Measurements from ENCODE around the gene TPRX1.
A peak's percentile ranks its signal among the peaks of the same experiment; 100 is the strongest.
"Not testable (repeated sequence)": the region's sequence is repeated elsewhere in the genome, so short reads cannot be mapped to it uniquely, and the experiment has no call there.

Gene TPRX1

GRCh38 chr19:47776568-47776967, 27.8 kb downstream of the TPRX1 start:
- no peak overlapping the region for H3K4me3 ChIP-seq (ENCODE audit: low read depth, low read length)
- TF ChIP-seq MYC (IDR thresholded peaks at IDR 0.05; ENCODE audit: low read depth, low read length): no peak
- no peak for TF ChIP-seq CTCF (IDR thresholded peaks at IDR 0.05; ENCODE audit: low read depth, low read length)
- no peak for TF ChIP-seq POLR2A (IDR thresholded peaks at IDR 0.05; ENCODE audit: extremely low read depth, insufficient read length)
- TF ChIP-seq, protein P1, sequence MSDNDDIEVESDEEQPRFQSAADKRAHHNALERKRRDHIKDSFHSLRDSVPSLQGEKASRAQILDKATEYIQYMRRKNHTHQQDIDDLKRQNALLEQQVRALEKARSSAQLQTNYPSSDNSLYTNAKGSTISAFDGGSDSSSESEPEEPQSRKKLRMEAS (IDR thresholded peaks at IDR 0.05; ENCODE audit: low read depth, low read length): no peak
- DNase-seq (ENCODE audit: low read depth): no peak

- DNase-seq (ENCODE audit: low read depth): not testable (repeated sequence)
Measured at GRCh38 chr19:47771291-47771690, 33.1 kb downstream of the TPRX1 start.

GRCh38 chr19:47769534-47769933, 34.8 kb downstream of the TPRX1 start:
- no peak overlapping the region for H3K4me3 ChIP-seq (ENCODE audit: low read depth, low read length)
- no peak for DNase-seq (ENCODE audit: low read depth)
- TF ChIP-seq MYC (IDR thresholded peaks at IDR 0.05; ENCODE audit: low read depth, low read length): no peak
- TF ChIP-seq, protein P1 (IDR thresholded peaks at IDR 0.05; ENCODE audit: low read depth, low read length): no peak
- TF ChIP-seq CTCF (IDR thresholded peaks at IDR 0.05; ENCODE audit: low read depth, low read length): no peak
- no peak for TF ChIP-seq POLR2A (IDR thresholded peaks at IDR 0.05; ENCODE audit: extremely low read depth, insufficient read length)

More at GRCh38 chr19:47771291-47771690, 33.1 kb downstream of the TPRX1 start:
- H3K4me3 ChIP-seq (ENCODE audit: low read depth, low read length): not testable (repeated sequence)

- peak; percentile 37 for DNase-seq (ENCODE audit: low read depth)
- TF ChIP-seq POLR2A (IDR thresholded peaks at IDR 0.05; ENCODE audit: extremely low read depth, insufficient read length): no peak
- no peak for TF ChIP-seq MYC (IDR thresholded peaks at IDR 0.05; ENCODE audit: low read depth, low read length)
- TF ChIP-seq, protein P1 (IDR thresholded peaks at IDR 0.05; ENCODE audit: low read depth, low read length): no peak
- TF ChIP-seq CTCF (IDR thresholded peaks at IDR 0.05; ENCODE audit: low read depth, low read length): peak; percentile 27
- H3K4me3 ChIP-seq (ENCODE audit: low read depth, low read length): no peak overlapping the region
Measured at GRCh38 chr19:47768604-47769003, 35.7 kb downstream of the TPRX1 start.

DNA sequence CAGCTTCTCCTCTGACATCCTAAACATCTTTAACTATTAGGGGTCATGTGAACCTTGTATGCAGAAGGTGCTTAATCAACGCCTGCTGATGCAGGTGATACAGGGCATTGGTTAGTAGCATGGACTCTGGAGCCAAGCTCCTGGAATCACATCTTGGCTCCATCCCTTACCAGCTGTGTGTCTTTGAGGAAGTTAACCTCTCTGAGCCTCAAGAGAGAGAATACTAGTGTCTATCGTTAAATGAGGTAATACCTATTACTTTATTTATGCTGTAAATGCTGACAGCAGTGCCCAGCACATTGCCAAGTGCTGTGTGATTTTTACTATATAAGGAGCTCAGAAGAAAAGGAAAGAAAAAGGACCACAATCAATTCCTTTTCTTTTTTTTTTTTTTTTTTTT, 37.0 kb downstream of the TPRX1 start:
- no peak overlapping the region for H3K4me3 ChIP-seq (ENCODE audit: low read depth, low read length)
- no peak for DNase-seq (ENCODE audit: low read depth)
- TF ChIP-seq, protein P1 (IDR thresholded peaks at IDR 0.05; ENCODE audit: low read depth, low read length): no peak
- TF ChIP-seq CTCF (IDR thresholded peaks at IDR 0.05; ENCODE audit: low read depth, low read length) (no peak), POLR2A (IDR thresholded peaks at IDR 0.05; ENCODE audit: extremely low read depth, insufficient read length) (no peak), MYC (IDR thresholded peaks at IDR 0.05; ENCODE audit: low read depth, low read length) (no peak)

GRCh38 chr19:47766670-47767069, 37.7 kb downstream of the TPRX1 start:
- TF ChIP-seq POLR2A (IDR thresholded peaks at IDR 0.05; ENCODE audit: extremely low read depth, insufficient read length) (no peak), CTCF (IDR thresholded peaks at IDR 0.05; ENCODE audit: low read depth, low read length) (no peak), MYC (IDR thresholded peaks at IDR 0.05; ENCODE audit: low read depth, low read length) (no peak)
- TF ChIP-seq, protein P1 (IDR thresholded peaks at IDR 0.05; ENCODE audit: low read depth, low read length): no peak
- peak; percentile 38 for DNase-seq (ENCODE audit: low read depth)
- no peak overlapping the region for H3K4me3 ChIP-seq (ENCODE audit: low read depth, low read length)
